ENCODE measurements around the gene FOSL2. TPM values are rescaled to one million over a fixed set of nuclear protein-coding genes. Genes with fewer than 3 reads are reported as not detected.
A peak's percentile ranks its signal among the peaks of the same experiment; 100 is the strongest.

FOSL2 gene
- polyA plus RNA-seq, 2 donors = 53.2 to 60.0 TPM

DNA sequence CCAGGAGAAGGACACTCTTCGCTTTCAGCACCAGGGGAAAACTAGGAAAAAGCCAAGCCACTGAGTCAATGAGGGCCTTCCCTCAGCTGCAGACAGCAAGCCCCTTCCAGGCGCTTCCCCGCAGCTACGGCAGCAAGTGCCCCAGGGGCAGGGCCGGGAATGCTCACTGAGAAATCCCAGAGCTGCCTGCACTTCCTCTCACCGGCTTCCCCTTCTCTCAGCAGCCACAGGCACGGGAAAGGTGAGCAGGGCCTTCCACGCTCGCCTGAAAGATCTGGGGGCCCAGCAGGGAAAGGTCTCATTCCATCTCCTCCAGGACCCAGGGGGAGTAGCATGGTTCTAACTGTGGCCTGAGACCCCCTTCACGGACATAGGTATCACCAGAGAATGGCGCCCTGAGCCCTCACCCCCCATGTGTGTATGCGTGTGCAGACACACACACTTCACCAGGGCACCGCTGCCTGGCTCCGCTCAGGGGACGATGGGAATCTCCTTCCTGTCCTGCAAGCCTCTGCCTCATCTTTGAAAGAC lies 29.6 kb upstream of the FOSL2 start:
- H3K36me3 ChIP-seq (ENCODE audit: control insufficient read depth in 2 of 2, insufficient read depth in 2 of 2, low read length in 1 of 2) = no peaks in the 10 kb centered on the region
- no peaks in the 10 kb centered on the region for H3K27me3 ChIP-seq (ENCODE audit: control insufficient read depth in 1 of 2, insufficient read depth in 2 of 2, low read length in 2 of 2)
- H3K9me3 ChIP-seq (ENCODE audit: control insufficient read depth in 2 of 2, insufficient read depth in 1 of 2, low read depth in 1 of 2, low read length in 1 of 2) = no peaks in the 10 kb centered on the region
- peaks cover 7 to 29% of the 10 kb centered on the region in 2 donors for H3K4me1 ChIP-seq (ENCODE audit: control insufficient read depth in 2 of 2, insufficient read depth in 2 of 2, low read length in 1 of 2)
- no peak overlapping the region for H3K4me3 ChIP-seq (ENCODE audit: low read depth in 1 of 2, low read length in 2 of 2)
- WGBS, 2 donors = 88% methylated on average over 15 of the region's 15 CpGs
- H3K27ac ChIP-seq (ENCODE audit: low read depth in 2 of 2, low read length in 1 of 2) = no peak overlapping the region

DNA sequence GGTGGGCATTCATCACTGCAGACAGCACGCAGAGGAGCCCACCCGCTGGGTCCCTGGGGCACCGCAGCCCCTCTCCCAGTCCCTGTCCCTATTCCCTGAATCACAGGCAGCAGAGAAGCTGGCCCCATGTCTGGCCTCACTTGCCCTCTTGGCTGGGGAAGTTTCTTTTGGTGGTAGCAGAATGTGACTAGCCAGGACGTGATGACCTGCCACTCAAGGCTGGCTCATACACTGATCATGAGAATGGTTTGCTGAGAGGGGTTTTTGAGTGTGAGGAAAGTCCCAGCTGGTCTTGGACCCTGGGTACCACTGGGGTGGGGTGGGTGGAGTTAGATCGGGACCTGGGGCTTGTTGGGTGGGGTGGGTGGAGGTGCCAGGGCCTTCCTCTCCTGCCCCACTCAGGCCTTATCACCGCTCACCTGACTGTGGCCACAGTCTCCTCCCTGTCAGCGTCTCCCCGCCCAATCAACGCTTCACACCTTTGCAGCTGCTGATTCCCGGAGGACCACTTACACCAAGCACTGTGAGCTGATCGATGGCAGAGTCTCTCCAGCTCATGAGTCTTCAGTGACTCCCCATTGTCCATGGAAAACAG lies 28.9 kb upstream of the FOSL2 start:
- peaks cover 7 to 28% of the 10 kb centered on the region in 2 donors for H3K4me1 ChIP-seq (ENCODE audit: control insufficient read depth in 2 of 2, insufficient read depth in 2 of 2, low read length in 1 of 2)
- H3K27me3 ChIP-seq (ENCODE audit: control insufficient read depth in 1 of 2, insufficient read depth in 2 of 2, low read length in 2 of 2) = no peaks in the 10 kb centered on the region
- H3K4me3 ChIP-seq (ENCODE audit: low read depth in 1 of 2, low read length in 2 of 2) = no peak overlapping the region
- 91 to 95% methylated on average over 11 of the region's 11 CpGs for WGBS, 2 donors
- no peak overlapping the region for H3K27ac ChIP-seq (ENCODE audit: low read depth in 2 of 2, low read length in 1 of 2)
- no peaks in the 10 kb centered on the region for H3K36me3 ChIP-seq (ENCODE audit: control insufficient read depth in 2 of 2, insufficient read depth in 2 of 2, low read length in 1 of 2)
- H3K9me3 ChIP-seq (ENCODE audit: control insufficient read depth in 2 of 2, insufficient read depth in 1 of 2, low read depth in 1 of 2, low read length in 1 of 2) = no peaks in the 10 kb centered on the region

DNA sequence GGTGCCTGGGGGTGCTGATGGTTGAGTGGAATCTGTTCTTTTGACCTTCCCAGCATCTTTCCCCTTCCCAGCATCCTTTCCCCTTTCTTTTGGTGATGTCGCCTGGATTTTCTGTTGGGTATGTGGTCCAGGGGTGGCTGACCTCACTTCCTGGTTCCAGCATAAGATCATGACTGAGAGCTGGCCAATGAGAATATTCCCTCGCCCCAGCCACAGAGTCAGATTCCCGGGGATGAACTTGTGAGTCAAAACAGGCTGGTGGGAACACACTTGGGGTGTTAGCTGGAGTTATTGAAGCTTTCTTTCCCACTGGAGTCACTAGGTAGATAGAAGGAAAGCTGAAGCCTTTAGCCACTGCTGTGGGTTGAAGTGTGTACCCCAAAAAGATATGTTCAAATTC lies 28.0 kb upstream of the FOSL2 start:
- no peaks in the 10 kb centered on the region for H3K9me3 ChIP-seq (ENCODE audit: control insufficient read depth in 2 of 2, insufficient read depth in 1 of 2, low read depth in 1 of 2, low read length in 1 of 2)
- H3K4me3 ChIP-seq (ENCODE audit: low read depth in 1 of 2, low read length in 2 of 2) = no peak overlapping the region
- no peaks in the 10 kb centered on the region for H3K36me3 ChIP-seq (ENCODE audit: control insufficient read depth in 2 of 2, insufficient read depth in 2 of 2, low read length in 1 of 2)
- no peak overlapping the region for H3K27ac ChIP-seq (ENCODE audit: low read depth in 2 of 2, low read length in 1 of 2)
- H3K4me1 ChIP-seq (ENCODE audit: control insufficient read depth in 2 of 2, insufficient read depth in 2 of 2, low read length in 1 of 2) = peaks cover 5 to 22% of the 10 kb centered on the region in 2 donors
- H3K27me3 ChIP-seq (ENCODE audit: control insufficient read depth in 1 of 2, insufficient read depth in 2 of 2, low read length in 2 of 2) = no peaks in the 10 kb centered on the region
- WGBS, 2 donors = 92 to 95% methylated on average over 3 of the region's 3 CpGs

DNA sequence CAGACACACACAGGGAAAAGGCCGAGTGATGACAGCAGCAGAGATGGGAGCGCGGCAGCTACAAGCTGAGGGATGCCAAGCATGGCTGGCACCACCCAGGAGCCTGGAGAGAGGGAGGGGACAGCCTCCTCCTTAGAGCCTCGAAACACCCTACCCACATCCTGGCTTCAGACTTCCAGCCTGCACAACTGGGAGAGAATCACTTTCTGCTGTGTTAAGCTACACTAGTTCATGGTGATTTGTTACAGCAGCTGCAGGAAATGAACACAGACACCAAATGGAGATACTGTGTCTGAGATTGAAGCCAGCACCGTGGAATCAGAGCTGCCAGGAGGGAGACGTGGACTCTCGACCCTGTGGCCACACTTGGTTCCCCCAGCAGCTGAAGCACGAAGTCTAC lies 27.5 kb upstream of the FOSL2 start:
- Histone ChIP-seq H3K27me3 (ENCODE audit: control insufficient read depth in 1 of 2, insufficient read depth in 2 of 2, low read length in 2 of 2) (no peaks in the 10 kb centered on the region), H3K4me3 (ENCODE audit: low read depth in 1 of 2, low read length in 2 of 2) (no peak overlapping the region), H3K27ac (ENCODE audit: low read depth in 2 of 2, low read length in 1 of 2) (no peak overlapping the region), H3K4me1 (ENCODE audit: control insufficient read depth in 2 of 2, insufficient read depth in 2 of 2, low read length in 1 of 2) (peaks cover 5 to 17% of the 10 kb centered on the region in 2 donors), H3K9me3 (ENCODE audit: control insufficient read depth in 2 of 2, insufficient read depth in 1 of 2, low read depth in 1 of 2, low read length in 1 of 2) (no peaks in the 10 kb centered on the region), H3K36me3 (ENCODE audit: control insufficient read depth in 2 of 2, insufficient read depth in 2 of 2, low read length in 1 of 2) (no peaks in the 10 kb centered on the region)
- WGBS, 2 donors = 69 to 73% methylated on average over 8 of the region's 8 CpGs

DNA sequence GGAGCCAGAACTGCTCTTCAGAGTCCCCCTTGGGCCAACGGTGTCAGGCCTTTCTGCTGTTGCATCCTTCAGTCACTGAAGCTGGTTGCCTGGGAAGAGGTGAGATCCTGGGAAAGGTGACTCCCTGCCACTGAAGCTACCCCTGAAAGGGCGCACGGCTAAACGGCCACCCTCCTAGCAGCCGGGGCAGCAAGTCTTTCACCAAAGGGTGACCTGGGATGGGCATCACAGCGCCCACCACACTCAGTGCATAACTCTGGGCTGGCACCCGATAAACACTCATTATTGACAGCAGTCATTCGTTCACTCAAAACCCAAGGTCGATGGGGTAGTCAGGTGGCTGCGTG lies 26.5 kb upstream of the FOSL2 start:
- Histone ChIP-seq H3K4me3 (ENCODE audit: low read depth in 1 of 2, low read length in 2 of 2) (no peak overlapping the region), H3K36me3 (ENCODE audit: control insufficient read depth in 2 of 2, insufficient read depth in 2 of 2, low read length in 1 of 2) (no peaks in the 10 kb centered on the region), H3K27ac (ENCODE audit: low read depth in 2 of 2, low read length in 1 of 2) (peak overlapping the region in 1 of 2 donors; percentile 22), H3K9me3 (ENCODE audit: control insufficient read depth in 2 of 2, insufficient read depth in 1 of 2, low read depth in 1 of 2, low read length in 1 of 2) (no peaks in the 10 kb centered on the region), H3K27me3 (ENCODE audit: control insufficient read depth in 1 of 2, insufficient read depth in 2 of 2, low read length in 2 of 2) (no peaks in the 10 kb centered on the region), H3K4me1 (ENCODE audit: control insufficient read depth in 2 of 2, insufficient read depth in 2 of 2, low read length in 1 of 2) (peaks cover 0 to 12% of the 10 kb centered on the region in 2 donors)
- WGBS, 2 donors = 86 to 90% methylated on average over 10 of the region's 10 CpGs

DNA sequence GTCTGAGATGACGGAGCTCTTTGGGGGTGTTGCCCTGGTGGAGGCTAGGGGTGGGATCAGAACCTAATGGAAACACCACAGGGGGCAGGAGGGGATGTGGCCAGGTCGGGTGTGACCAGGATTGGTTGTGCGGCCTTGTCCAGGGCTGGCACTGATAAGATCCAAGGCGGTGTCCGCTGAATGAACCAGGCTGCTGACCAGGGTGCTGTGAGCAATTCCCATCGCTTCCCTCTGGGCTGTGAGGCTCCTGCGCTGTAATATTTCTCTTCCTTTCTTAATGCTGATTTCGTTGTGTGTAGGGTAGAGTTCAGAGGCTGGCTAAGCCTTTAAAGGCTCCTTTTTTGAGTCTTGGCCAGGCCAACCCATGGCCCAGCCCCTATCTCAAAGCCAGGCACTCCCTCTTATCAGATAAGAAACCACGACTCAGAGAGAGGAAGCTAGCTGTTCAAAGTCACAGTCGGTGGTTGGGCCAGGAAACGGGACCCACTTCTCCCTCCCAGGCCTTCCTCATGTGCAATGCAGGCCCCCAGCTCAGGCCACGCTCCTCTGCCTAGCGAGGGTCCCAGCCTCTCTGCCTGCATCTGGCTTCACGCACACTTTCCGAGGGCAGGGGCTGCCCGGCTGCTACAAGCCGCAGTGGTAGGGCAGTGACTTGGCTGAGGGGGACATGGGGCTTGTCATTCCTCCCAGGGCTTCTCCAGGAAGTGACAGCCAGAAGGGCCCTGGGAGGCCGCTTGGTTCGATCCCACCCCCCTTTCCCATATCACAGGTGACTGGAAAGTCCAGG lies 26.0 kb upstream of the FOSL2 start:
- Histone ChIP-seq H3K36me3 (ENCODE audit: control insufficient read depth in 2 of 2, insufficient read depth in 2 of 2, low read length in 1 of 2) (no peaks in the 10 kb centered on the region), H3K4me1 (ENCODE audit: control insufficient read depth in 2 of 2, insufficient read depth in 2 of 2, low read length in 1 of 2) (peaks cover 0 to 12% of the 10 kb centered on the region in 2 donors), H3K27me3 (ENCODE audit: control insufficient read depth in 1 of 2, insufficient read depth in 2 of 2, low read length in 2 of 2) (no peaks in the 10 kb centered on the region), H3K27ac (ENCODE audit: low read depth in 2 of 2, low read length in 1 of 2) (peak overlapping the region in 1 of 2 donors; percentile 2), H3K9me3 (ENCODE audit: control insufficient read depth in 2 of 2, insufficient read depth in 1 of 2, low read depth in 1 of 2, low read length in 1 of 2) (no peaks in the 10 kb centered on the region), H3K4me3 (ENCODE audit: low read depth in 1 of 2, low read length in 2 of 2) (no peak overlapping the region)
- WGBS, 2 donors = 60 to 70% methylated on average over 19 of the region's 19 CpGs

DNA sequence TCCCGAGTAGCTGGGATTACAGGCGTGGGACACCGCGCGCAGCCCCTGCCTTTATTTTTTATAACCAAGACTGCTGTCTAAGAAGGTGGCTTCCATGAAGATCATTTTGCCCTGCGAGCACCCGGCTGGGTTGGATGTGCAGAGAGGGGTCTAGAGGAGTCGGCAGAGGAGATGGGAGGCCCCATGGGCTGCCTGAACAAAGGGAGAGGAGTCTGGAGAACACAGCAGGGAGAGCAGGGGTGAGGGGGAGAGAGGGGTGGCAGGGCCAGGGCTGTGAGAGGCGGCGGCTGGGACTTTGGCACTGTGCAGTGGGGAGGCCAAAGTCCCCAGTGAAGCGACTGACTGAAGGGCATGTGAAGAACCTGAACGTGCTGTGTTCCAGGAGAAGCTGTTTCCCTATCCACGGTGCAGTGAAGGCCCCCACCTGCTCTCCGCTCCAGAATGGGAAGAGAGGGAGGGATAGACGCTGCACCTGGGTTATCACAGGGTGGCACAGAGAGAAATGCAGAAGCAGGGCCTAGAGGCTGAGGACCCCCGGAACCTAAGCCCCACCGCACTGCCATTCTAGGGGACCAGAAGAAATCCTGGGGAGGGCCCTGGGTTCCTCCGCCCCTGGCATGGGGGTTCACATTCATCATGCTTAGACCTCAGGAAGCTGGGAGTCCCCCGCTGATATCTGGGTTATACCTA lies 24.8 kb upstream of the FOSL2 start:
- Histone ChIP-seq H3K36me3 (ENCODE audit: control insufficient read depth in 2 of 2, insufficient read depth in 2 of 2, low read length in 1 of 2) (no peaks in the 10 kb centered on the region), H3K9me3 (ENCODE audit: control insufficient read depth in 2 of 2, insufficient read depth in 1 of 2, low read depth in 1 of 2, low read length in 1 of 2) (no peaks in the 10 kb centered on the region), H3K27me3 (ENCODE audit: control insufficient read depth in 1 of 2, insufficient read depth in 2 of 2, low read length in 2 of 2) (no peaks in the 10 kb centered on the region), H3K4me3 (ENCODE audit: low read depth in 1 of 2, low read length in 2 of 2) (no peak overlapping the region), H3K4me1 (ENCODE audit: control insufficient read depth in 2 of 2, insufficient read depth in 2 of 2, low read length in 1 of 2) (peaks cover 0 to 12% of the 10 kb centered on the region in 2 donors), H3K27ac (ENCODE audit: low read depth in 2 of 2, low read length in 1 of 2) (no peak overlapping the region)
- WGBS, 2 donors = 84 to 88% methylated on average over 18 to 19 of the region's 19 CpGs

DNA sequence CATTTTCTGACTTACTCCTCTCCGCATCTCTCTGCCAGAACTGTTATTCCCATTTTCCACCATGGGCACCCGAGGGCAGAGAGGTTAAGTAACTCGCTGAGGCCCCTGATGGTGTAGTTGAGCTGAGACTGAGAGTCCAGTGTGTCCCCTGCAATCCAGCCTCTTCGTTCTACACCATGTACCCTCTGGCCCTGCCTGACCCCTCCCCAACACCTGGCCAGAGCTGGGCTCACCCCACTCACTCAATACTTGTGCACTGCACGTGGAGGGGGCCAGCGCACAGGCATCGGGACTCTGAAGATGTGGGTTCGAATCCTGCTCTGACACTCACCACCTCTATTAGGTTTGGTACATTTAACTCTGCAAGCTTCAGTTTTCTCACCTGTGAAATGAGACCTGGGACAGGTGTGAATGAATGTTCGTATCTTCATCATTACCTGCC lies 24.3 kb upstream of the FOSL2 start:
- 92 to 93% methylated on average over 9 of the region's 9 CpGs for WGBS, 2 donors
- H3K36me3 ChIP-seq (ENCODE audit: control insufficient read depth in 2 of 2, insufficient read depth in 2 of 2, low read length in 1 of 2) = no peaks in the 10 kb centered on the region
- peaks cover 0 to 12% of the 10 kb centered on the region in 2 donors for H3K4me1 ChIP-seq (ENCODE audit: control insufficient read depth in 2 of 2, insufficient read depth in 2 of 2, low read length in 1 of 2)
- no peak overlapping the region for H3K27ac ChIP-seq (ENCODE audit: low read depth in 2 of 2, low read length in 1 of 2)
- no peak overlapping the region for H3K4me3 ChIP-seq (ENCODE audit: low read depth in 1 of 2, low read length in 2 of 2)
- no peaks in the 10 kb centered on the region for H3K27me3 ChIP-seq (ENCODE audit: control insufficient read depth in 1 of 2, insufficient read depth in 2 of 2, low read length in 2 of 2)
- H3K9me3 ChIP-seq (ENCODE audit: control insufficient read depth in 2 of 2, insufficient read depth in 1 of 2, low read depth in 1 of 2, low read length in 1 of 2) = no peaks in the 10 kb centered on the region

DNA sequence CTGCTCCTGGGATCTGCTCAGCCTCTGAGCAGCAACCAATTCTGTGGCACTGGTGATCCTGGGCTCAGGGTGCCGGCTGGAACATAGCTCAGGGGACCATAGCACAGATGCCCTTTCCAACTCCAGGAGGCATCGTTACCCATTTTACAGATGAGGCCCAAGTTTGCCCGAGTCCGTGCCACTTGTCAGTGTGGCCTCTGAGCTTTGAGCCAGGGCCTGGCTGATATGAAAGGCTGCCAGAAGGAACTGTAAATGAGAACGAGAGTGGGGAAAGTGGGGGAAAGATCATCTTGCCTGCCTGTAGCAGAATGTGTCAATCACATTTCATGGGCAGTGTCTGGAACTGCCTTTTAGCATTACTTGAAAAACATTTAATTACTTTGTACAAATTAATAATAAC lies 23.3 kb upstream of the FOSL2 start:
- no peaks in the 10 kb centered on the region for H3K9me3 ChIP-seq (ENCODE audit: control insufficient read depth in 2 of 2, insufficient read depth in 1 of 2, low read depth in 1 of 2, low read length in 1 of 2)
- 64 to 71% methylated on average over 5 of the region's 5 CpGs for WGBS, 2 donors
- peaks cover 0 to 15% of the 10 kb centered on the region in 2 donors for H3K4me1 ChIP-seq (ENCODE audit: control insufficient read depth in 2 of 2, insufficient read depth in 2 of 2, low read length in 1 of 2)
- no peaks in the 10 kb centered on the region for H3K27me3 ChIP-seq (ENCODE audit: control insufficient read depth in 1 of 2, insufficient read depth in 2 of 2, low read length in 2 of 2)
- H3K36me3 ChIP-seq (ENCODE audit: control insufficient read depth in 2 of 2, insufficient read depth in 2 of 2, low read length in 1 of 2) = no peaks in the 10 kb centered on the region
- no peak overlapping the region for H3K4me3 ChIP-seq (ENCODE audit: low read depth in 1 of 2, low read length in 2 of 2)
- H3K27ac ChIP-seq (ENCODE audit: low read depth in 2 of 2, low read length in 1 of 2) = no peak overlapping the region

Measured in esophagus (tissue), 2 donors.